GM12864 (cell line): ENCODE results near the gene RC3H1.

ENCODE experiments used
- DNase-seq: peaks from one replicate; pipeline ENCODE4 v3.0.0-alpha.2; 2011; ENCODE audit warnings: low read depth
- H3K4me3 ChIP-seq: 2 replicates; pipeline ENCODE4 v1.5.1; 2011; ENCODE audit warnings: mild to moderate bottlenecking, low read depth, low read length, control low read depth
- TF ChIP-seq, protein P1 (sequence below): IDR thresholded peaks from 2 replicates; pipeline ENCODE4 v1.5.1; 2011; ENCODE audit warnings: low read depth, mild to moderate bottlenecking, moderate library complexity, low read length, control low read depth, inconsistent platforms; ENCODE audit errors: missing control alignments

The RC3H1 gene

DNA sequence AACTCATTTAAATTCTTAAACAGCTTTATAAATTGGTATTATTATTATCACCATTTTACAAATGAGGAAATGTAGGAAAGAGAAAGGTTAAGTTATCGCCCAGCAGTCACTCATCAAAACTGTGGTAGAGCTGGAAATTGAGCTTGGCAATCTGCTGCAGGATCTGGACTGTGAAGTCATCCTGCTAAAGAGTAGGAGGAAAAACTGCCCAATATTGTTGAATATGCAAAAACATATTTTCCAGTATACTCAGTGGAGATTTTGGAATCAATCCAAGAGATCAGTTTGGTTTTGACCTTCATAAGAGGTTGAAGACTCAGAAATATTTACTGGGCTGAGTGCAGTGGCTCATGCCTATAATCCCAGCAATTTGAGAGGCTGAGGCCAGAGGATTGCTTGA lies 16.9 kb upstream of the RC3H1 start:
- no peak for DNase-seq
- TF ChIP-seq, protein P1, sequence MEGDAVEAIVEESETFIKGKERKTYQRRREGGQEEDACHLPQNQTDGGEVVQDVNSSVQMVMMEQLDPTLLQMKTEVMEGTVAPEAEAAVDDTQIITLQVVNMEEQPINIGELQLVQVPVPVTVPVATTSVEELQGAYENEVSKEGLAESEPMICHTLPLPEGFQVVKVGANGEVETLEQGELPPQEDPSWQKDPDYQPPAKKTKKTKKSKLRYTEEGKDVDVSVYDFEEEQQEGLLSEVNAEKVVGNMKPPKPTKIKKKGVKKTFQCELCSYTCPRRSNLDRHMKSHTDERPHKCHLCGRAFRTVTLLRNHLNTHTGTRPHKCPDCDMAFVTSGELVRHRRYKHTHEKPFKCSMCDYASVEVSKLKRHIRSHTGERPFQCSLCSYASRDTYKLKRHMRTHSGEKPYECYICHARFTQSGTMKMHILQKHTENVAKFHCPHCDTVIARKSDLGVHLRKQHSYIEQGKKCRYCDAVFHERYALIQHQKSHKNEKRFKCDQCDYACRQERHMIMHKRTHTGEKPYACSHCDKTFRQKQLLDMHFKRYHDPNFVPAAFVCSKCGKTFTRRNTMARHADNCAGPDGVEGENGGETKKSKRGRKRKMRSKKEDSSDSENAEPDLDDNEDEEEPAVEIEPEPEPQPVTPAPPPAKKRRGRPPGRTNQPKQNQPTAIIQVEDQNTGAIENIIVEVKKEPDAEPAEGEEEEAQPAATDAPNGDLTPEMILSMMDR: no peak
- no peak overlapping the region for H3K4me3 ChIP-seq

DNA sequence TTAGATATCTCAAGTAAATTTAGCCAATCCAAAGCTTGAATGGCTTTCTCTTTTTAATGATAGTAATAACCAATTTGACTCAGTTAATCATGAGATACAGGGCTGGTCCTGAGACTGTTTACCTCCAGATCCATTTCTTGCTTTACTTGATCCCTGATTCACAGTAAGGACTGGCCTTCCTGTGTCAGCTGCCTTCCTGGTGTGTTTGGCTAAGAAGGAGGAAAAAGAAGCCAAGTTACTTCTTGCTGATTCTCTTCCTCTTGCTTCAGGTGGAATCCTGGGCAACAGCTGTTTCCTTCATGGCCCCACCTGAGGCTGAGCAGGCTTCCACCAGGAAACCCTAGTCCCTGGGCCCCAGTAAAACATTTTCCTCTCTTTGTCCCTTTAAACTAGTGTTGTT lies 14.6 kb upstream of the RC3H1 start:
- TF ChIP-seq, protein P1: no peak
- no peak for DNase-seq
- H3K4me3 ChIP-seq: no peak overlapping the region

DNA sequence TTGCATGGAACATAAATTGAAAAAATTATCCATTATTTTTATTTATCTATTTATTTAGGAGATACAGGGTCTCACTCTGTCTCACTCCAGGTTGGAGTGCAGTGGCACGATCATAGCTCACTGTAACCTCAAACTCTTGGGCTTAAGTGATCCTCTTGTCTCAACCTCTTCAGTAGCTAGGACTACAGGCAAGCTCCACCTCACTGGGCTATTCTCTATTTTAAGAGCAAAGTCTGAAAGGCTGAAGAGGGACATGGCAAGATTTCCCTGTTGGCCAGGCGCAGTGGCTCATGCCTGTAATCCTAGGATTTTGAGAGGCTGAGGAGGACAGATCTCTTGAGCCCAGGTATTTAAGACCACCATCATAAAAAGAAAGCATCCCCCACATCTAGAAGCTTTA lies 14.0 kb upstream of the RC3H1 start:
- DNase-seq: no peak
- H3K4me3 ChIP-seq: no peak overlapping the region
- TF ChIP-seq, protein P1: no peak

DNA sequence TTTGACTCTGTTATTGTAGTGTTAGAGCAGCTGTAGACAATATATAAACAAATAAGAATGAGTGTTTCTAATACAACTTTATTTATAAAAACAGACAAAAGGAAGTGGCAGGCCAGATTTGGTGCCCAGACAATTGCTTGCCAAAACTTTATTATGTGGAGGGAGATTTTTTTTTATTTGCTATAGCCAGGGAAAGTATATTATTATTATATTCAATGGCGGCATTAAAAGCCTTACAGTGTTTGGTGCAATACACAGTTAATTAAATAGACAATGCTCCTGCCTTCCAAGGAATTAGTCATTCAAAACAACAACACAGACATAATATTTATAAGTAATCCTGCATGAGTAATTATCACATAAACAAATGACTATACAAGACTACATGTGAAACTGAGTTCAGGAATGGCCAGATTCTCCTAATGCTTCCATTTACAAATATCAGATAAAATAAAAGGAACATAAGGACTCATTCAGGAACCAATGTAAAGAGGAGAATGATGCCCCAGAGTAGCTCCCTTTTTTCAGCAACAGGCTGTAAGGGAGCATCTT lies 10.6 kb upstream of the RC3H1 start:
- TF ChIP-seq, protein P1: no peak
- no peak overlapping the region for H3K4me3 ChIP-seq
- no peak for DNase-seq

DNA sequence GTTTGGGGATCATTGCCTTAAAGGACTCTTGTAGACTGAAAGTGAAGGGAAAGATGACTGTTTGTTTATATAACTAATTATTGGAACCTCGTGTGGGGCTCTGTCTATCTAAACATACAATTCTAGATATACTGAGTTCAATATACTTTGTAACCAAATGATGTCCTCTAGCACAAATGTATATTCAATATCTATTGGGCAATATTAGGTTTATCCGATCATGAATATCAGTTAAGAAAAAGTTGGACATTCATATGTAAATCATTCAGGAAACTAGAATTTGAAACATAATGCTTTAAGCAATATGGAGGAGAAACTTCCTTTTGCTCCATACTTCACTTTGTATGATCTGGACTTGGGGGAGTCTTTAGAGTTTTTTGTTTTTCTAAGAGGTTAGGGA lies 8.9 kb upstream of the RC3H1 start:
- H3K4me3 ChIP-seq: no peak overlapping the region
- no peak for DNase-seq
- TF ChIP-seq, protein P1: no peak

DNA sequence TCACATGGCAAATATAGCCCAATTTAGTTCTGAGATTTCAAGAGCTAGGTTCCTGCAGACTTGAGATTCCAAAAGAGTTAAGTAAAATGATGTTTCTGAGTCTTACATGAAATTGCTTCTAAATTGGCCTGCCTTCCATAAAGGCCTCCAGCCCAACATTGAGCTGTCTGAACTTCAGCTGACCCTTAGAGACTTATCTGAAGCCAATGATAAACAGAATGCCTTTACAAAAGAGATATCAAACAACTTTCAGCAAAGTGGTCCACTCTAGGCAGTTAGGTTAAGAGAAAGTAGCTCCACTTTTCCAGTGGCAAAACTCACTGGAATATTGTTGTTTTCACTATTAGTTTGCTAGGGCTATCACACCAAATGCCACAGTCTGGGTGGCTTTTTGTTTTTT lies 6.3 kb upstream of the RC3H1 start:
- TF ChIP-seq, protein P1: no peak
- no peak overlapping the region for H3K4me3 ChIP-seq
- DNase-seq: no peak

DNA sequence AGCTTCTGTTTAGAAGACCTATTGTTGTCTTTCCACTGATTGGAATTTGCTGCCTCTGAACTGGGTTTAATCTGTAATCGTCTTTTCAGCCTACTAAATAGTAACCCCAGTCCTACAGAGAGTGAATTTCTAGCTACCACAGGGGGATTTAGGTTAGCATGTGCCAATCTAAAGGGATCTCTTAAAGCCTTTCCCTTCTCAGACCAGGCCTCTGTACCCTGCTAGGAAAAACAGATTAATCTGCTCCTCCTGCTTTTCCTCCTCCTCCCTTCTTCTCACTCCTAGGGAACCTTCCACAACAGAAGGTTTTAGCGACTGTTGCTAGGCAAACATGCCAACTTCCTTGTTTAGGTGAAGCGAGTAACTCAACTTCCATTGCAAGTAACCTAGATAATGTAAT lies 1.3 kb upstream of the RC3H1 start:
- TF ChIP-seq, protein P1: no peak
- DNase-seq: no peak
- no peak overlapping the region for H3K4me3 ChIP-seq
